Measurements from ENCODE around the gene ZNF41. TPM values are rescaled to one million over a fixed set of nuclear protein-coding genes. Genes with fewer than 3 reads are reported as not detected.

ZNF41 gene
- polyA plus RNA-seq, 1 of the 3 experiments (the other 2 are of a cell fraction): 2.7 TPM

DNA sequence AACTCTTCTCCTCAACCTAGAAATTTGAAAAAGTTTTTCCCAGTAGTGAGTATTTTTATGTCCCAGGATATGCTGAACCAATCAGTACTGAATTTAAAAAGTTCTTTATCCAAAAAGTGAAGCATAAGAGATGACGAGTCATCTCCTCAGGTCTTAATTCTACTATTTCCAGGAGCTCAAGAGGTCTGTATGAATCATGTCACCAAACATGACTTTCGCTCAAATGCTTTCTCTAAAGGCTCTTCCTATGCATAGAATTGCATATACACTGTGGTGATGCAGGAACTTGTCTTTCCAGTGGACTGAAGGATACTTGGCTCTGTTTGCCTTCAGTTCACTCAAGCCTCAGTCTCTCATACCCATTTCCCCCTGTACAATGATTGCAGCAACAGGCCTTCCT, 36.1 kb downstream of the ZNF41 start:
- H3K9ac ChIP-seq: no peak overlapping the region
- H3K79me2 ChIP-seq (ENCODE audit: insufficient read depth): no peaks in the 10 kb centered on the region
- H3K27me3 ChIP-seq (ENCODE audit: insufficient read depth): no peaks in the 10 kb centered on the region
- no peaks in the 10 kb centered on the region for H3K9me2 ChIP-seq
- CTCF ChIA-PET: no interaction called here
- H3F3A ChIP-seq (replicated peaks; ENCODE audit: insufficient read depth): no peaks in the 10 kb centered on the region
- no peak overlapping the region for H3K4me2 ChIP-seq
- no peak overlapping the region for H2AFZ ChIP-seq (ENCODE audit: low read depth)
- TF ChIP-seq CHD2 (IDR thresholded peaks at IDR 0.05; ENCODE audit: low read length, partially characterized antibody) (no peak), PBX3 (IDR thresholded peaks at IDR 0.05) (no peak), RFX5 (IDR thresholded peaks at IDR 0.05; ENCODE audit: low read length) (no peak), EZH2phosphoT487 (IDR thresholded peaks at IDR 0.05; ENCODE audit: borderline replicate concordance, low read depth) (no peak), FOXJ3 (CRISPR knock-in tag; IDR thresholded peaks at IDR 0.05) (no peak), GABPA (IDR thresholded peaks at IDR 0.05; ENCODE audit: low read depth) (no peak), MAX (IDR thresholded peaks at IDR 0.05; ENCODE audit: low read depth) (no peak), TAF1 (IDR thresholded peaks at IDR 0.05; ENCODE audit: borderline replicate concordance, low read depth, low read length) (no peak), JUND (IDR thresholded peaks at IDR 0.05) (no peak), SIN3A (IDR thresholded peaks at IDR 0.05; ENCODE audit: borderline replicate concordance, low read depth, low read length) (no peak), USF2 (IDR thresholded peaks at IDR 0.05; ENCODE audit: borderline replicate concordance, low read depth, low read length) (no peak), TCF12 (IDR thresholded peaks at IDR 0.05) (no peak), EP300 (IDR thresholded peaks at IDR 0.05; ENCODE audit: borderline replicate concordance in 1 of 2, low read depth in 1 of 2, low read length in 1 of 2) (no peak), NRF1 (IDR thresholded peaks at IDR 0.05; ENCODE audit: low read depth, low read length) (no peak), ZBTB33 (IDR thresholded peaks at IDR 0.05; ENCODE audit: borderline replicate concordance, low read depth) (no peak), GATA2 (CRISPR knock-in tag; IDR thresholded peaks at IDR 0.05) (no peak), REST (IDR thresholded peaks at IDR 0.05; ENCODE audit: low read depth, low read length) (no peak), MXI1 (IDR thresholded peaks at IDR 0.05; ENCODE audit: low read depth, low read length) (no peak)
- TF ChIP-seq, protein P1, sequence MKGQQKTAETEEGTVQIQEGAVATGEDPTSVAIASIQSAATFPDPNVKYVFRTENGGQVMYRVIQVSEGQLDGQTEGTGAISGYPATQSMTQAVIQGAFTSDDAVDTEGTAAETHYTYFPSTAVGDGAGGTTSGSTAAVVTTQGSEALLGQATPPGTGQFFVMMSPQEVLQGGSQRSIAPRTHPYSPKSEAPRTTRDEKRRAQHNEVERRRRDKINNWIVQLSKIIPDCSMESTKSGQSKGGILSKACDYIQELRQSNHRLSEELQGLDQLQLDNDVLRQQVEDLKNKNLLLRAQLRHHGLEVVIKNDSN (IDR thresholded peaks at IDR 0.05; ENCODE audit: borderline replicate concordance, low read depth): no peak
- TF ChIP-seq, protein P2, sequence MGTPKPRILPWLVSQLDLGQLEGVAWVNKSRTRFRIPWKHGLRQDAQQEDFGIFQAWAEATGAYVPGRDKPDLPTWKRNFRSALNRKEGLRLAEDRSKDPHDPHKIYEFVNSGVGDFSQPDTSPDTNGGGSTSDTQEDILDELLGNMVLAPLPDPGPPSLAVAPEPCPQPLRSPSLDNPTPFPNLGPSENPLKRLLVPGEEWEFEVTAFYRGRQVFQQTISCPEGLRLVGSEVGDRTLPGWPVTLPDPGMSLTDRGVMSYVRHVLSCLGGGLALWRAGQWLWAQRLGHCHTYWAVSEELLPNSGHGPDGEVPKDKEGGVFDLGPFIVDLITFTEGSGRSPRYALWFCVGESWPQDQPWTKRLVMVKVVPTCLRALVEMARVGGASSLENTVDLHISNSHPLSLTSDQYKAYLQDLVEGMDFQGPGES (IDR thresholded peaks at IDR 0.05; ENCODE audit: low read depth, low read length): no peak
- H3K4me3 ChIP-seq (ENCODE audit: low read depth in 2 of 2, low read length in 1 of 2): no peak overlapping the region
- no peaks in the 10 kb centered on the region for H3K9me3 ChIP-seq
- no peak for DNase-seq
- no peaks in the 10 kb centered on the region for H4K20me1 ChIP-seq (ENCODE audit: insufficient read depth)
- H3K36me3 ChIP-seq (replicated peaks in 1 of 2; ENCODE audit: control insufficient read depth in 1 of 2, insufficient read depth in 2 of 2, low read length in 1 of 2): peaks cover 8 to 15% of the 10 kb centered on the region in 2 experiments
- WGBS (ENCODE audit: low lambda C conversion rate): 44% methylated on average over 2 of the region's 2 CpGs
- no peak overlapping the region for H3K27ac ChIP-seq (ENCODE audit: low read depth in 2 of 2, low read length in 1 of 2)
- H3K4me1 ChIP-seq (ENCODE audit: control insufficient read depth in 1 of 2, insufficient read depth in 2 of 2, low read depth in 1 of 2, low read length in 1 of 2): no peaks in the 10 kb centered on the region
- POLR2A ChIA-PET: no interaction called here
